Astrocyte of the cerebellum (primary cell): ENCODE data around the gene TFDP2.

Experiments
- DNase-seq: peaks from one replicate; pipeline ENCODE4 v3.0.0-alpha.2; 2011; ENCODE audit warnings: low read depth
- H3K4me3 ChIP-seq: 2 replicates; pipeline ENCODE4 v1.5.1; 2011; ENCODE audit warnings: mild to moderate bottlenecking, low read depth, low read length, moderate library complexity
- in situ Hi-C: cut with HindIII; loops from 2 replicates; pipeline ENCODE4 v1.10.0; 2017; ENCODE audit warnings: low sequenced_read_pairs
- TF ChIP-seq, protein P1 (sequence below): IDR thresholded peaks from 2 replicates; pipeline ENCODE4 v1.5.1; 2012; ENCODE audit warnings: low read length, low read depth, moderate library complexity, mild to moderate bottlenecking; ENCODE audit errors: missing control alignments

Gene TFDP2

GRCh38 chr3:142112601-142113000 lies 36.7 kb downstream of the TFDP2 start:
- TF ChIP-seq, protein P1, sequence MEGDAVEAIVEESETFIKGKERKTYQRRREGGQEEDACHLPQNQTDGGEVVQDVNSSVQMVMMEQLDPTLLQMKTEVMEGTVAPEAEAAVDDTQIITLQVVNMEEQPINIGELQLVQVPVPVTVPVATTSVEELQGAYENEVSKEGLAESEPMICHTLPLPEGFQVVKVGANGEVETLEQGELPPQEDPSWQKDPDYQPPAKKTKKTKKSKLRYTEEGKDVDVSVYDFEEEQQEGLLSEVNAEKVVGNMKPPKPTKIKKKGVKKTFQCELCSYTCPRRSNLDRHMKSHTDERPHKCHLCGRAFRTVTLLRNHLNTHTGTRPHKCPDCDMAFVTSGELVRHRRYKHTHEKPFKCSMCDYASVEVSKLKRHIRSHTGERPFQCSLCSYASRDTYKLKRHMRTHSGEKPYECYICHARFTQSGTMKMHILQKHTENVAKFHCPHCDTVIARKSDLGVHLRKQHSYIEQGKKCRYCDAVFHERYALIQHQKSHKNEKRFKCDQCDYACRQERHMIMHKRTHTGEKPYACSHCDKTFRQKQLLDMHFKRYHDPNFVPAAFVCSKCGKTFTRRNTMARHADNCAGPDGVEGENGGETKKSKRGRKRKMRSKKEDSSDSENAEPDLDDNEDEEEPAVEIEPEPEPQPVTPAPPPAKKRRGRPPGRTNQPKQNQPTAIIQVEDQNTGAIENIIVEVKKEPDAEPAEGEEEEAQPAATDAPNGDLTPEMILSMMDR, result no peak
- H3K4me3 ChIP-seq, result no peak overlapping the region
- in situ Hi-C loops, result no loop called here
- no peak for DNase-seq

DNA sequence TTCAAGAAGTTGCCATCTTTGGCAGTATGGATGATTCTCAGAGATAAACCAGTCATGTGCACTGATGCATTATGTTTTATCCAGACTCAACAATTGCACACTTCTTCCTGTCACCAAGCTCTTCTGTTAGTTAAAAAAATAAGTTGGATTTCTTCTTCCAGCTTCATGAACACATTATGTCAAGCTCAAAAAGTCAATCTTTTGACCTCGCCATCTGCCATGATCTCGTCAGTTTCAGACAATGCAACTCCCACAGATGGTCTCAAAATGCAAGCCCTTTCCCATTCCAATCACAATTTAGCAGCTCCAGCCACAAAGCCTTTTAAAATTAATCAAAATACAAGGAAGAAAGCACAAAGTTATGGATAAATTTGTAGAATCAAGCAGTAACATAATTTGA lies 42.8 kb downstream of the TFDP2 start:
- TF ChIP-seq, protein P1, result no peak
- no peak overlapping the region for H3K4me3 ChIP-seq
- DNase-seq, result no peak
- in situ Hi-C loops, result no loop called here

DNA sequence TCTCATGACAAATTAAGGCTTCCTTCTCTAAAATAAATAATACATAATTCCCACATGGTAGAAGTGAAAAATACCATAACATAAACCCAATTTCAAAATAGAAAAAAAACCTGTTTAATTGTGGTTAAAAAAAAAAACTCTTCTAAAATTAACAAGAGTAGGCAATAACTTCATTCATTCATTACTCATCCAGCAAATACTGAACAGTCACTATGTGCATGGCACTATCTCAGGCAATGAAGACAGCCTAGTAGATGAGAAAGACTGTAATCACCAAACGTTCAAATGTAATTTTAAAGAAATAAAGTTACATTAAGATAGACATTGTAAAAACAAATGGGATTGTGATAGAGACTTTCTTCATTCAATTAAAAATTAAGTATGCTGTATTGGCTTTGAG lies 43.4 kb downstream of the TFDP2 start:
- in situ Hi-C loops, result no loop called here
- TF ChIP-seq, protein P1, result no peak
- no peak for DNase-seq

DNA sequence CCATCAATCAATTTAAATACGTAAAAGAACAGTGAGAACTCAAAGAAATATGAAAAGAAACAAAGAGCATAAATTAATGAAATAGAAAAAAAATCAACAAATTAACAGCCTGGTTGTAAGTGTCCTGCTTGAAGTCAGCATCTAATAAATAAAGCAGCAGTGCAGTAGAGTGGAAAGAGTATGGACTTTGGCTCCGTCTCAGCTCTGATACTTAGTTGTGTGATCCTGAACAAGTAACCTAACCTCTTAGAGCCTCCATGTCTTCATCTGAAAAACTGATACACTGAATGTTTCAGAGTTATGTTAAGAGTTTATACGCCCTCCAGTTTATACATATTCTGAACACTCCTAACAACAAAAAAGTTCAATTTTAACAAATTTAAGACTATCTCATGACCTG lies 44.6 kb downstream of the TFDP2 start:
- DNase-seq, result no peak
- TF ChIP-seq, protein P1, result no peak
- in situ Hi-C loops, result no loop called here
- no peak overlapping the region for H3K4me3 ChIP-seq

More for the DNA sequence above, 43.4 kb downstream of the TFDP2 start:
- no peak overlapping the region for H3K4me3 ChIP-seq

- TF ChIP-seq, protein P1, result no peak
- DNase-seq, result no peak
- in situ Hi-C loops, result no loop called here
- H3K4me3 ChIP-seq, result no peak overlapping the region
These were observed 50.4 kb downstream of the TFDP2 start for GRCh38 chr3:142098964-142099363.

- in situ Hi-C loops, result no loop called here
These were observed 52.1 kb downstream of the TFDP2 start for GRCh38 chr3:142097099-142097843.

More at GRCh38 chr3:142097099-142097843, 52.1 kb downstream of the TFDP2 start:
- TF ChIP-seq, protein P1, result no peak
- no peak overlapping the region for H3K4me3 ChIP-seq
- DNase-seq, result no peak
